HUES48 (cell line): ENCODE measurements around the gene IPMK.

ENCODE experiments used
- H3K27ac ChIP-seq: one replicate; pipeline ENCODE4 v1.7.0; 2013; ENCODE audit warnings: low read depth, low read length, inconsistent platforms
- H3K27me3 ChIP-seq: 2 replicates; pipeline ENCODE4 v1.6.1; 2013; ENCODE audit warnings: mild to moderate bottlenecking, low read length; ENCODE audit not compliant: control insufficient read depth, insufficient read depth
- H3K36me3 ChIP-seq: 2 replicates; pipeline ENCODE4 v1.6.1; 2013; ENCODE audit warnings: low read length; ENCODE audit not compliant: control insufficient read depth, insufficient read depth
- H3K4me1 ChIP-seq: 2 replicates; pipeline ENCODE4 v1.6.1; 2013; ENCODE audit warnings: mild to moderate bottlenecking, low read length; ENCODE audit not compliant: control insufficient read depth, insufficient read depth
- H3K4me3 ChIP-seq: 2 replicates; pipeline ENCODE4 v1.5.1; 2013; ENCODE audit warnings: mild to moderate bottlenecking, low read depth, low read length
- H3K9ac ChIP-seq: 2 replicates; pipeline ENCODE4 v1.6.1; 2013; ENCODE audit warnings: mild to moderate bottlenecking, low read depth, low read length, moderate library complexity
- H3K9me3 ChIP-seq: 2 replicates; pipeline ENCODE4 v1.6.1; 2013; ENCODE audit warnings: low read length; ENCODE audit not compliant: control insufficient read depth, insufficient read depth

IPMK gene

DNA sequence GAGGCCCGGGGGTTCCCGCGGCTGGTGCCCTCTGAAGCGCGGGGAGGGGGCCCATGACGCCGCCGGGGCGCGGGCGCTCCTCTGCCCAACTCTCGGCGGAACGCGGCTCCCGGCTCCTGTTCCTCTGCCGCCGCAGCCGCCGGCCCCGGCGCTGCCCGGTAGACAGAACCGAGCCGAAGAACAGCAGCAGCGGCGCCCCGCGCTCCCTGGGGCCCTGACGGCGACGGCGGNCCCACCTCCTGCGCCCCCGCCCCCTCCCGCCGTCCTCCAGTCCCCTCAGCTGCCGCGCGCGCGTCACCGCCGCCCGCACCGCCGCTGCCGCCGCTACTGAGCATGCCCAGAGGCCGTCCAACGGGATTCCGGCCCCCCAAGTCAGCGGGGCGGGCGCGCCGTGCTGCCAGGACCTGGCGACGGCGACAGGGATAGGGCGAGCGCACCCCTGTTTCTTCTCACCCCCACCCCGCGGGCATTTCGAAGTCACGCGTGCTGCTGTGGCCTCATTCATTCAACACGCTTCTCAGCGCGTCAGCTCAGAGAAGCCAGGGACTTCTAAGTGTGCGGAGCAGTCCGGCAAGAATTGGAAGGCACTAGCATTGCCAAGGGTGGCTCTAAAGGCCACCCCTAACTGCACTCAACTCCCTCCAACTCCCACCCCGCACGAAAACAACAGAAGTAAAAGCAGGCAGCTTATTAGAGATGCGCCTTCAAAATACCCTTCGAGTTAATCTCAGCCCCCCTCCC is at the start of gene IPMK:
Gene IPMK, minus strand, starts transcription at position 182 of the 741 bp plus-strand sequence. CDS start 283 bp downstream, outside the sequence.
- peak within 1 kb of the TSS; percentile 70 for H3K27ac ChIP-seq
- H3K36me3 ChIP-seq: no peaks in the 10 kb centered on the region
- H3K9ac ChIP-seq: peak within 1 kb of the TSS; percentile 42
- no peaks in the 10 kb centered on the region for H3K27me3 ChIP-seq
- H3K9me3 ChIP-seq: no peaks in the 10 kb centered on the region
- H3K4me3 ChIP-seq: peak within 1 kb of the TSS; percentile 82
- H3K4me1 ChIP-seq: peaks cover 28% of the 10 kb centered on the region

DNA sequence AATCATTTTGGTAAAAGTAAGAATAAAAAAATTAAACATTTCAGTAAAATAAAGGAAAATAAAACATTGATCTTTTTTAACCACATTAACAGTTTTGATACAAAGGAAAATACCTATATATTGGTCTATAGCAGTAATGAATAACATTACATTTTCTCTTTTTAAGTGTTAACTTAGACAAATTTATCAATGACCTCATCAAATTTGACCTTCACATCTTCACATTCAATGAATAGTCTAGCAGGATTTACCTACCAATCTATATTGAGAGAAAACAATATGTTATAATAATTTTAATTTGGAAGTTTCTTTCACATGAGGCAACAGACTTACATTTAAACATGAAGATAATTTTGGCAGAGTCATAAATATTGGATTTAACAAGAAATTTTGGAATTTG is 49.2 kb upstream of the IPMK start:
- Histone ChIP-seq H3K27ac (no peak overlapping the region), H3K9me3 (no peaks in the 10 kb centered on the region), H3K4me3 (no peak overlapping the region), H3K4me1 (no peaks in the 10 kb centered on the region), H3K36me3 (no peaks in the 10 kb centered on the region), H3K27me3 (no peaks in the 10 kb centered on the region), H3K9ac (no peak overlapping the region)

DNA sequence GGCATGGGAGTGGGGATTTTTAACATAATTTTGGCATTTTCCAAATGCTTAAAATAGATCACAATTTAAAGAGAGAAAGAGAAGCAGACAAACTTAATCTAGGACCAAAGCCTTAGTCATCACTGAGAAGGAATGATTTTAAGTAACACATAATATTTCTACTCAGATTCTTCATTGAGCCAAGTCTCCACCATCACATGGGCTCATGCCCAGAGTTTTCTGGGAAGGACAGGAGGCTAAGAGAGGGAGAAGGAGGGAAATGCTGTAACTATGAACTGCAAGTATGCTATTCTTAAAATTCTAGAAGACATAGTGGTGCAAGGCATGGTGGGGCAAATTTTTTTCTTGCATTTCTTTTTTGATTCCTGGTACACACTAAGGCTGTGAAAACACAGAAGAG is 43.3 kb upstream of the IPMK start:
- H3K27me3 ChIP-seq: no peaks in the 10 kb centered on the region
- H3K4me3 ChIP-seq: no peak overlapping the region
- H3K4me1 ChIP-seq: no peaks in the 10 kb centered on the region
- H3K36me3 ChIP-seq: no peaks in the 10 kb centered on the region
- H3K27ac ChIP-seq: no peak overlapping the region
- H3K9ac ChIP-seq: no peak overlapping the region
- H3K9me3 ChIP-seq: no peaks in the 10 kb centered on the region

DNA sequence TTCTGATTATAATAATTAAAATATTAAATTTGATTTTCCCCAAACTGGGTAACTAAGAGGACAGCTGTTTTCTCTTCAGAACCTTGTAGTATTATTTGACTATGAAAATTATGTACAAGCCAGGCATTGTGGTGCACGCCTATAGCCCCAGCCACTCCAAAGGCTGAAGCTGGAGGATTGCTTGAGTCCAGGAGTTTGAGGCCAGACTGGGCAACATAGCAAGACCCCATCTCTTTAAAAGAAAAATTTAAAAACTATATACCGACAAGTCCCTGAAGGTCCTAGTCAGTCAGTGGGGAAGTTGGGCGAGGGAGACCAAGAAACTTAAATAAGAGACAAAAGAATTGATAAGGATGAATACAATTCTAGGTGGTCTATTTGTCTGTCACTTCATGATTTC is 40.0 kb upstream of the IPMK start:
- Histone ChIP-seq H3K27ac (no peak overlapping the region), H3K4me1 (no peaks in the 10 kb centered on the region), H3K9me3 (no peaks in the 10 kb centered on the region), H3K36me3 (no peaks in the 10 kb centered on the region), H3K9ac (no peak overlapping the region), H3K4me3 (no peak overlapping the region), H3K27me3 (no peaks in the 10 kb centered on the region)

DNA sequence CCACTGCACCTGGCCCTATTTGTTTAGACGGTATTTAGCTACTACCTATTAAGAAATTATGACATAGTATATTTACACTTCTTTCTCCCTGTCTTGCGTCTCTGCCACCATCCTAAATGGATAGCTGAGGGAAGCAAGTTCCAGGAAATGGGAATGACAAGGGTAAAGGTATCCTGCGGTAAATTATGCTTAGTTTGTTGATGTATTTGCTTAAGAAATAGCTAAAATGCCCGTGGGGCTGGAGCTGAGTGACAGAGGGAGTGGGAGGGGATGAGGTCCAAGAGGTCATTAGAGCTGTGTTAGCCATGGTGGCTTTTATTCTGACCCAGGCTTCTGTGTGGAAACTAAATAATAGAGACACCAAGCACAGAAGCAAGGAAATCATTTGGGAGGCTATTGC is 38.1 kb upstream of the IPMK start:
- Histone ChIP-seq H3K4me3 (no peak overlapping the region), H3K9me3 (no peaks in the 10 kb centered on the region), H3K27me3 (no peaks in the 10 kb centered on the region), H3K4me1 (no peaks in the 10 kb centered on the region), H3K9ac (no peak overlapping the region), H3K36me3 (no peaks in the 10 kb centered on the region), H3K27ac (no peak overlapping the region)

DNA sequence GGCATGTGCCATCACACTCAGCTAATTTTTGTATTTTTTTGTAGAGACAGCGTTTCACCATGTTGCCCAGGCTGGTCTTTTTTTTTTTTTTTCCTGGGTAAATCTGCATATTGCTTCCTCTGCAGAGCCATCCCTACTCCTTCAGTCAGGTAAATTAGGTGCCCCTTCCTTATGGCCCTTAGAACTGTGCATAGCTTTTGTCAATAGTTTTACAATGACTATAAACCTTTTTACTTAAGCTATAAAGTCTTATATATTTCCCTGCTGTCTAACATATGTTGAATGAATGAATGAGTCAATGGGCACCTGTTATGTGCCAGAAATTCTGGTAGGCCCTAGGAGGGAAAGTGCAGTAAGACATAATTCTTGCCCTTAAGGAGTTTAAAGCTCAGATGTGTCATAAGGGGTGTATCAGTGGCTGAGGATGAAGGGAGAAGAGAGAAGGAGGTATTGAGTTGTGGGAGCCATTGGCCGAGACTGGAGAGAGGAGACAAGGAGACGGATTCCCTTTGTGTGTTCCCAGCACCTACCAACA is 36.5 kb upstream of the IPMK start:
- Histone ChIP-seq H3K9me3 (no peaks in the 10 kb centered on the region), H3K9ac (no peak overlapping the region), H3K4me1 (no peaks in the 10 kb centered on the region), H3K27me3 (no peaks in the 10 kb centered on the region), H3K4me3 (no peak overlapping the region), H3K27ac (no peak overlapping the region), H3K36me3 (no peaks in the 10 kb centered on the region)

DNA sequence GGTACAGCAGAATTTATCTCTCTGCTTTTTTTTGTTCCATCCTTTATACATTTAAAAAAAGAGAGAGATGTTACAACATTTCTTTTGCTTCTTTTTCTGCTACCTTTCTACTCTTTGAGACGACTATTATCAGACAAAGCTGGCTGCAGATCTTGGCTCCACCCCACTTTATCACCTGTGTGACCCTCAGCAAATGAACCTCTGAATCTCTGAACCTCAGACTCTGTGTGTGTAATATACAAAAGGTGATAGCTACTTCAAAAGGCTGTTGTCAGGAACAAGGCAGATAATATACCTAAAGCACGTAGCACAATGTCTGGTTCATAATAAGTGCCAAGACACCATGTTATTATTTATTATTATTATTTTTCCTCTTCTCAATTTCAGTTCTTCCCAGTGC is 34.6 kb upstream of the IPMK start:
- no peaks in the 10 kb centered on the region for H3K36me3 ChIP-seq
- no peak overlapping the region for H3K4me3 ChIP-seq
- no peaks in the 10 kb centered on the region for H3K4me1 ChIP-seq
- H3K9me3 ChIP-seq: no peaks in the 10 kb centered on the region
- H3K27me3 ChIP-seq: no peaks in the 10 kb centered on the region
- H3K27ac ChIP-seq: no peak overlapping the region
- H3K9ac ChIP-seq: no peak overlapping the region

DNA sequence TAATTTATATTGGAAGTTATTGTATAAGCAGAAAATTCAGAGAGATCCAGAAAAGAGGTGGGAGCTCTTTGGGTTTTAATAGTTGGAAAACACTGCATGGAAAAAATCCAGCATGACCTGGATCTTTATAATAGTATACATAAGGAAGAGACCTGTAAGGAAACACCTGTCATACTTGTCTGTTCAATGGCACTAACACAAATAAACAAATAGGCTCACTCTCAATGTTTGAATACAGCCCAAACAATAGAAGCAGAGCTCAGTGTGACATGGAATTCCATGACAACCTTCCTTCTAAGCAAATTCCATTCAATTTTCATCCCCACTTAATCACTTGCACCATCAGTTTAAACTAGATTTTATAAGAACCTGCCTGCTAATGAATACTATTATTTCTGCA is 33.0 kb upstream of the IPMK start:
- Histone ChIP-seq H3K4me3 (no peak overlapping the region), H3K9me3 (no peaks in the 10 kb centered on the region), H3K27me3 (no peaks in the 10 kb centered on the region), H3K27ac (no peak overlapping the region), H3K9ac (no peak overlapping the region), H3K4me1 (no peaks in the 10 kb centered on the region), H3K36me3 (no peaks in the 10 kb centered on the region)

DNA sequence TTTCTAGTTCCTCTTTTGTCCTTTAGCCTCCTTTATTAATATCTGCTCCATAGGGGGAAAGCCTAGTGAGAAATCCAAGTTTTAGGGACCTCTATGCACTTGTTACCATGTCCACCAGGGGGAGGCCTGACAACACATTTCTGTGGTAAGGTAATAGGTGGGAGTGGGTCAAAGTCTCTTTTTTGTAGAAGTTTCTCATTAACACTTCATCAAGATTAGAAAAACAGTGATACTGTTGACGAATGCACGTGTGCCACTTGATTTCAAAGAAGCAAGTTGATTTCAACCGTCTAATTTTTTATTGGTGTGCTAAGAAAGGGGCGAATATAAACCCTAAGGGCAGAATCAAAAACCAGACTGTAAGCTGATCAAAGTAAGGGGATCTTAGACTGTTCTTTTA is 31.9 kb upstream of the IPMK start:
- Histone ChIP-seq H3K27me3 (no peaks in the 10 kb centered on the region), H3K9me3 (no peaks in the 10 kb centered on the region), H3K4me3 (no peak overlapping the region), H3K4me1 (no peaks in the 10 kb centered on the region), H3K9ac (no peak overlapping the region), H3K36me3 (no peaks in the 10 kb centered on the region), H3K27ac (no peak overlapping the region)

DNA sequence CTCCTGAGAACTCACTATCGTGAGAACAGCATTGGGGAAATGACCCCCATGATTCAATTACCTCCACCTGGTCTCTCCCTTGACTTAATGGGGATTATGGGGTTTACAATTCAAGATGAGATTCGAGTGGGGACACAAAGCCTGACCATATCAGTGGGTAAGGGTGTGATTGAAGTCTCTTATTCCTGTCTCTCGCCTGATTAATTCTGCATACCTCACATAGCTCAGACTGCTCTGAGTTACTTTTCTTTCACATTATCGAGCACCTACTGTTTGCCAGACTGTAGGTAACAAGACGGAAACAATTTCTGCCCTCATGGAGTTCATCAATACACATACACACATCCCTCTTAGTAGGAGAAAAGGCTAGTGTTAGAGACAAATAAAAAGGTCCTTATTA is 26.3 kb upstream of the IPMK start:
- no peaks in the 10 kb centered on the region for H3K9me3 ChIP-seq
- no peak overlapping the region for H3K9ac ChIP-seq
- no peak overlapping the region for H3K27ac ChIP-seq
- H3K27me3 ChIP-seq: no peaks in the 10 kb centered on the region
- no peak overlapping the region for H3K4me3 ChIP-seq
- no peaks in the 10 kb centered on the region for H3K4me1 ChIP-seq
- H3K36me3 ChIP-seq: no peaks in the 10 kb centered on the region

DNA sequence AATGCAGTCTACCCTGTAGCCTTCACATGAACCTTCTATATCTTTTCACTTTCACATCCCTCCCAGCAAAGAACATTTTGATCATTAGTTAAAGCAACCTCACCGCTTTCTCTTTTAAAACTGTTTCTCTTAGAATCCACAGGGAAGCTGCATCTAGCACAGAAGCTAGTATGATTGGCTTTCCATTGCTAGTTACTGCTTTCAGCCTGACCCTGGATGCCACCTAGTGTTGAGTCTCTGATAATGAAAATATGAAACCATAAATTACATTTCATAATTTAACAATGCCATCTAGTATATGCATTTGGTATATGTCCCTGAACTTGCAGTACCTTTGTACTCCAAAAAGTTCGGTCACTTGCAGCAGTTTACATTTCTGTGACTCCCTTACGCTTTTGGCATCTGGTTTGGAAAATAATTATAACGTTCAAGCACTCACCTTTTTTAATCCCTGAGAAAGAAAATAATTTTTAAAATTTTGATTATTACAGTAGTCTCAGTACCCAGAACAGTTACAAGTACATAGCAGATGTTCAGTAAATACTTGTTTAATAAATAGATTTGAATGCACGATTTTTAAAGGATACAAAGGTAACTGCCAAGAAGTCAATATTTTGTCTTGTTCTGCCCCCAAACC is 24.0 kb upstream of the IPMK start:
- Histone ChIP-seq H3K36me3 (no peaks in the 10 kb centered on the region), H3K4me1 (no peaks in the 10 kb centered on the region), H3K27ac (no peak overlapping the region), H3K27me3 (no peaks in the 10 kb centered on the region), H3K9ac (no peak overlapping the region), H3K4me3 (no peak overlapping the region), H3K9me3 (no peaks in the 10 kb centered on the region)
